NB4 (cell line): ENCODE measurements around the gene MEF2C.

Source experiments
- DNase-seq: peaks from one replicate; pipeline ENCODE4 v3.0.0; 2010; ENCODE audit warnings: low read depth
- H3K4me3 ChIP-seq: one replicate; pipeline ENCODE4 v1.5.1; 2011; ENCODE audit warnings: mild to moderate bottlenecking, low read depth, low read length, moderate library complexity
- CTCF ChIP-seq: IDR thresholded peaks from one replicate; pipeline ENCODE4 v1.5.1; 2012; ENCODE audit warnings: low read depth, low read length
- MAX ChIP-seq: IDR thresholded peaks from 2 replicates; pipeline ENCODE4 v1.6.1; 2011; ENCODE audit warnings: low read depth, low read length
- MYC ChIP-seq: IDR thresholded peaks from 2 replicates; pipeline ENCODE4 v1.6.1; 2011; ENCODE audit warnings: low read depth, low read length
- POLR2A ChIP-seq: IDR thresholded peaks from 2 replicates; pipeline ENCODE4 v1.6.1; 2011; ENCODE audit warnings: mild to moderate bottlenecking; ENCODE audit not compliant: insufficient read length; ENCODE audit errors: extremely low read depth

Gene MEF2C

GRCh38 chr5:88690409-88691229 lies 192.4 kb downstream of the MEF2C start:
- peak; percentile 74 for DNase-seq
- no peak overlapping the region for H3K4me3 ChIP-seq
- TF ChIP-seq CTCF = peak; percentile 82
- no peak for TF ChIP-seq MYC

- no peak for DNase-seq
- no peak overlapping the region for H3K4me3 ChIP-seq
- TF ChIP-seq CTCF (no peak), POLR2A (no peak), MYC (no peak), MAX (no peak)
Observed at GRCh38 chr5:88689668-88690408, 193.1 kb downstream of the MEF2C start.

- TF ChIP-seq CTCF = no peak
- TF ChIP-seq MYC = no peak
- no peak for TF ChIP-seq MAX
- no peak for TF ChIP-seq POLR2A
- DNase-seq = no peak
- H3K4me3 ChIP-seq = no peak overlapping the region
Observed at GRCh38 chr5:88688984-88689667, 193.9 kb downstream of the MEF2C start.

- no peak overlapping the region for H3K4me3 ChIP-seq
- no peak for DNase-seq
- TF ChIP-seq POLR2A (no peak), CTCF (no peak), MAX (no peak), MYC (no peak)
Observed at GRCh38 chr5:88688156-88688983, 194.6 kb downstream of the MEF2C start.

GRCh38 chr5:88687373-88687911 lies 195.5 kb downstream of the MEF2C start:
- H3K4me3 ChIP-seq = no peak overlapping the region
- DNase-seq = no peak
- TF ChIP-seq POLR2A (no peak), MAX (no peak), CTCF (no peak), MYC (no peak)
